ENCODE results near the gene ZSCAN18. TPM values are rescaled to one million over a fixed set of nuclear protein-coding genes. Genes with fewer than 3 reads are reported as not detected.

The ZSCAN18 gene
- total RNA-seq, 1 experiment from 2014 or later: not detected

- H3K4me2 ChIP-seq (ENCODE audit: low read depth, low read length, poor library complexity, severe bottlenecking): no peak overlapping the region
- H3K9me2 ChIP-seq (replicated peaks; ENCODE audit: insufficient read depth, low read length): no peaks in the 10 kb centered on the region
- no peaks in the 10 kb centered on the region for H3K79me2 ChIP-seq (ENCODE audit: low read length)
- peaks cover 76% of the 10 kb centered on the region for H3K9me3 ChIP-seq (ENCODE audit: low read length)
- no peaks in the 10 kb centered on the region for H3K36me3 ChIP-seq (ENCODE audit: insufficient read depth, low read length)
- DNase-seq: no peak
- no peaks in the 10 kb centered on the region for H3K4me1 ChIP-seq (ENCODE audit: low read length)
- no peak overlapping the region for H3K9ac ChIP-seq (ENCODE audit: low read length)
- no peaks in the 10 kb centered on the region for H4K20me1 ChIP-seq (ENCODE audit: insufficient read depth, low read depth, low read length)
- H3K27ac ChIP-seq (ENCODE audit: low read length): no peak overlapping the region
- H2AFZ ChIP-seq (ENCODE audit: low read length): no peak overlapping the region
- H3K27me3 ChIP-seq (ENCODE audit: low read length): no peaks in the 10 kb centered on the region
- no peak overlapping the region for H3K4me3 ChIP-seq (ENCODE audit: low read length)
Measured at GRCh38 chr19:58118979-58119733, 21.1 kb upstream of the ZSCAN18 start.

- H3K9me2 ChIP-seq (replicated peaks; ENCODE audit: insufficient read depth, low read length): no peaks in the 10 kb centered on the region
- H2AFZ ChIP-seq (ENCODE audit: low read length): no peak overlapping the region
- no peak overlapping the region for H3K27ac ChIP-seq (ENCODE audit: low read length)
- H3K4me2 ChIP-seq (ENCODE audit: low read depth, low read length, poor library complexity, severe bottlenecking): no peak overlapping the region
- H3K4me1 ChIP-seq (ENCODE audit: low read length): no peaks in the 10 kb centered on the region
- H3K4me3 ChIP-seq (ENCODE audit: low read length): no peak overlapping the region
- H3K36me3 ChIP-seq (ENCODE audit: insufficient read depth, low read length): no peaks in the 10 kb centered on the region
- no peak overlapping the region for H3K9ac ChIP-seq (ENCODE audit: low read length)
- no peaks in the 10 kb centered on the region for H3K27me3 ChIP-seq (ENCODE audit: low read length)
- H4K20me1 ChIP-seq (ENCODE audit: insufficient read depth, low read depth, low read length): no peaks in the 10 kb centered on the region
- no peak for DNase-seq
- H3K9me3 ChIP-seq (ENCODE audit: low read length): peaks cover 75% of the 10 kb centered on the region
- H3K79me2 ChIP-seq (ENCODE audit: low read length): no peaks in the 10 kb centered on the region
Measured at GRCh38 chr19:58117841-58118575, 20.0 kb upstream of the ZSCAN18 start.

GRCh38 chr19:58108546-58108817 is 10.5 kb upstream of the ZSCAN18 start:
- Histone ChIP-seq H3K9ac (ENCODE audit: low read length) (no peak overlapping the region), H3K36me3 (ENCODE audit: insufficient read depth, low read length) (no peaks in the 10 kb centered on the region), H3K27me3 (ENCODE audit: low read length) (no peaks in the 10 kb centered on the region), H3K4me1 (ENCODE audit: low read length) (no peaks in the 10 kb centered on the region), H3K79me2 (ENCODE audit: low read length) (no peaks in the 10 kb centered on the region), H3K9me2 (replicated peaks; ENCODE audit: insufficient read depth, low read length) (no peaks in the 10 kb centered on the region), H4K20me1 (ENCODE audit: insufficient read depth, low read depth, low read length) (no peaks in the 10 kb centered on the region), H2AFZ (ENCODE audit: low read length) (no peak overlapping the region), H3K27ac (ENCODE audit: low read length) (no peak overlapping the region), H3K4me2 (ENCODE audit: low read depth, low read length, poor library complexity, severe bottlenecking) (no peak overlapping the region), H3K9me3 (ENCODE audit: low read length) (peaks cover 70% of the 10 kb centered on the region), H3K4me3 (ENCODE audit: low read length) (no peak overlapping the region)
- DNase-seq: no peak

- H3K4me2 ChIP-seq (ENCODE audit: low read depth, low read length, poor library complexity, severe bottlenecking): no peak overlapping the region
- no peaks in the 10 kb centered on the region for H3K79me2 ChIP-seq (ENCODE audit: low read length)
- H3K27me3 ChIP-seq (ENCODE audit: low read length): no peaks in the 10 kb centered on the region
- no peak overlapping the region for H3K27ac ChIP-seq (ENCODE audit: low read length)
- H4K20me1 ChIP-seq (ENCODE audit: insufficient read depth, low read depth, low read length): no peaks in the 10 kb centered on the region
- no peak overlapping the region for H3K9ac ChIP-seq (ENCODE audit: low read length)
- H3K36me3 ChIP-seq (ENCODE audit: insufficient read depth, low read length): no peaks in the 10 kb centered on the region
- H3K9me2 ChIP-seq (replicated peaks; ENCODE audit: insufficient read depth, low read length): no peaks in the 10 kb centered on the region
- DNase-seq: no peak
- no peaks in the 10 kb centered on the region for H3K4me1 ChIP-seq (ENCODE audit: low read length)
- peaks cover 71% of the 10 kb centered on the region for H3K9me3 ChIP-seq (ENCODE audit: low read length)
- no peak overlapping the region for H2AFZ ChIP-seq (ENCODE audit: low read length)
- H3K4me3 ChIP-seq (ENCODE audit: low read length): 0 out of 2 replicates have a peak overlapping the region, but pooled peaks have one; percentile 7
Measured at GRCh38 chr19:58107778-58108545, 9.9 kb upstream of the ZSCAN18 start.

- Histone ChIP-seq H3K4me1 (ENCODE audit: low read length) (no peaks in the 10 kb centered on the region), H3K27me3 (ENCODE audit: low read length) (no peaks in the 10 kb centered on the region), H3K27ac (ENCODE audit: low read length) (no peak overlapping the region), H4K20me1 (ENCODE audit: insufficient read depth, low read depth, low read length) (no peaks in the 10 kb centered on the region), H3K9me2 (replicated peaks; ENCODE audit: insufficient read depth, low read length) (no peaks in the 10 kb centered on the region), H3K9ac (ENCODE audit: low read length) (no peak overlapping the region), H3K79me2 (ENCODE audit: low read length) (no peaks in the 10 kb centered on the region), H3K9me3 (ENCODE audit: low read length) (peaks cover 58% of the 10 kb centered on the region), H3K4me3 (ENCODE audit: low read length) (no peak overlapping the region), H3K4me2 (ENCODE audit: low read depth, low read length, poor library complexity, severe bottlenecking) (no peak overlapping the region), H3K36me3 (ENCODE audit: insufficient read depth, low read length) (no peaks in the 10 kb centered on the region), H2AFZ (ENCODE audit: low read length) (no peak overlapping the region)
- DNase-seq: no peak
Measured at GRCh38 chr19:58098682-58098998, 609 bp upstream of the ZSCAN18 start.

DNA sequence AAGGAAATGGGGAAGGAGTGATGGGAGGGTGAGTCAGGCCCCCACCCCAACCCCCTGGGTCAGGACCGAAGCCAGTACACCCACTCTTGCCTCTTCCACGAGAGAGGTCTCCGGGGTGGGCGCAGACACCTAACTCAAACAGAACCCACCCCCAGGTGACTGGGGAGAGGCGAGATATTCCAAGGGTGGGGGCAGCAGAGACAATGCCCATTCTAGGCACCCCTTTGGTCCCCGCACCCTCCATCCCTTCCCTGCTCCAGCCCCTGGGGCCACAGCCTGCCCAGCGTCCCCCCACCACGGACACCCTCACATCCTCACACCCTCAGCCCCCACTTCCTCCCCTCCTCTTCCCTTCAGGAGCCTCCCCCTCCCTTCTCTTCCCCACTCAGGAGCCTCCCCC is 682 bp downstream of the ZSCAN18 start:
- H3K9me3 ChIP-seq (ENCODE audit: low read length): peaks cover 53% of the 10 kb centered on the region
- no peak overlapping the region for H2AFZ ChIP-seq (ENCODE audit: low read length)
- H3K4me3 ChIP-seq (ENCODE audit: low read length): no peak overlapping the region

DNA sequence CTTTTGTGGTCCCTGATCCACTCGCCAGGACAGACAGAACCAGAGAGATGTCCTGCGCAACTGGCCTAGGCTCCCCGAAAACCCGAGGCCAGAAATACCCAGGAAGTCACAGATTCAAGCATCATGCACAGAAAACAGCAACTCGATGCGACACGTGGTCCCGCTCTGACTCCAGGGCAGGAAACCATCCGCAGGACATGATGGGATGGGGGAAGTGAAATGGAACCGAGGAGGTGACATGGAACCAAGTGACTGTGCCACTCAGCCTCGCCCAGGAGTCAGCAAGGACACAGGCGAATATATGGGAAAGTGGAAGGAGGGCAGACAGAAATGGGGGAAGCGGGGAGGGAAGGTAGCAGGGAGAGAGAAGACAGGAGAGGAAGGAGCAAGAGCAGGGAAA is 1.1 kb downstream of the ZSCAN18 start:
- no peak overlapping the region for H3K4me3 ChIP-seq (ENCODE audit: low read length)
- no peaks in the 10 kb centered on the region for H3K79me2 ChIP-seq (ENCODE audit: low read length)
- peaks cover 51% of the 10 kb centered on the region for H3K9me3 ChIP-seq (ENCODE audit: low read length)
- no peak for DNase-seq
- no peak overlapping the region for H2AFZ ChIP-seq (ENCODE audit: low read length)
- H3K9me2 ChIP-seq (replicated peaks; ENCODE audit: insufficient read depth, low read length): no peaks in the 10 kb centered on the region
- H3K9ac ChIP-seq (ENCODE audit: low read length): no peak overlapping the region
- no peak overlapping the region for H3K4me2 ChIP-seq (ENCODE audit: low read depth, low read length, poor library complexity, severe bottlenecking)
- no peaks in the 10 kb centered on the region for H4K20me1 ChIP-seq (ENCODE audit: insufficient read depth, low read depth, low read length)
- no peaks in the 10 kb centered on the region for H3K36me3 ChIP-seq (ENCODE audit: insufficient read depth, low read length)
- H3K27me3 ChIP-seq (ENCODE audit: low read length): no peaks in the 10 kb centered on the region
- no peak overlapping the region for H3K27ac ChIP-seq (ENCODE audit: low read length)
- no peaks in the 10 kb centered on the region for H3K4me1 ChIP-seq (ENCODE audit: low read length)

More for the DNA sequence above, 682 bp downstream of the ZSCAN18 start:
- no peak overlapping the region for H3K27ac ChIP-seq (ENCODE audit: low read length)
- H4K20me1 ChIP-seq (ENCODE audit: insufficient read depth, low read depth, low read length): no peaks in the 10 kb centered on the region
- H3K79me2 ChIP-seq (ENCODE audit: low read length): no peaks in the 10 kb centered on the region
- no peaks in the 10 kb centered on the region for H3K36me3 ChIP-seq (ENCODE audit: insufficient read depth, low read length)
- H3K9ac ChIP-seq (ENCODE audit: low read length): no peak overlapping the region
- H3K9me2 ChIP-seq (replicated peaks; ENCODE audit: insufficient read depth, low read length): no peaks in the 10 kb centered on the region
- H3K4me2 ChIP-seq (ENCODE audit: low read depth, low read length, poor library complexity, severe bottlenecking): no peak overlapping the region
- DNase-seq: no peak
- no peaks in the 10 kb centered on the region for H3K4me1 ChIP-seq (ENCODE audit: low read length)
- no peaks in the 10 kb centered on the region for H3K27me3 ChIP-seq (ENCODE audit: low read length)

DNA sequence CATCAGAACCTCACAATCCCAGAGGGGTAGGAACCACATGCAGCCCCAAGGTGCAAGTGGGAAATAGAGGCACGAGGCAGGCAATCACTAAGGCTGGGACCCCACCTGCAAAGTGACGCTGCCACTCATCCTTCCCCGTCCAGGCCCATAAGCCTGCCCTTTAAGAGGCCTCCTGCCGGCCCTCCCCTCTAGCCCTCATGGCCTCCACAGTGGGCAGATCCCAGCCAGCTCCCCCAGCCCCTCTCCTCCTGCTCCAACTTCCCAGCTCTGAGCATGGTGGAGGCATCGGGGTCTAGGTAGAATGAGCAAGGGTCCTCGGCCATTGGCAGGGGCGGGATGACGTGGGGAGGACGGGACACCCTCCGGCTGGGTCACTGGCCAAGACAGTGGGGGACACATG is 2.7 kb downstream of the ZSCAN18 start:
- H3K9me3 ChIP-seq (ENCODE audit: low read length): peaks cover 48% of the 10 kb centered on the region

More for the DNA sequence above, 2.7 kb downstream of the ZSCAN18 start:
- DNase-seq: no peak
- H3K27me3 ChIP-seq (ENCODE audit: low read length): no peaks in the 10 kb centered on the region
- no peak overlapping the region for H3K27ac ChIP-seq (ENCODE audit: low read length)
- no peaks in the 10 kb centered on the region for H3K36me3 ChIP-seq (ENCODE audit: insufficient read depth, low read length)
- H3K4me3 ChIP-seq (ENCODE audit: low read length): no peak overlapping the region
- H3K4me1 ChIP-seq (ENCODE audit: low read length): no peaks in the 10 kb centered on the region
- H3K9ac ChIP-seq (ENCODE audit: low read length): no peak overlapping the region
- H3K9me2 ChIP-seq (replicated peaks; ENCODE audit: insufficient read depth, low read length): no peaks in the 10 kb centered on the region
- H2AFZ ChIP-seq (ENCODE audit: low read length): no peak overlapping the region
- H3K4me2 ChIP-seq (ENCODE audit: low read depth, low read length, poor library complexity, severe bottlenecking): no peak overlapping the region
- no peaks in the 10 kb centered on the region for H3K79me2 ChIP-seq (ENCODE audit: low read length)
- no peaks in the 10 kb centered on the region for H4K20me1 ChIP-seq (ENCODE audit: insufficient read depth, low read depth, low read length)
